22Rv1 (cell line): Measurements from ENCODE around the gene ATP12A.

Source experiments
- CTCF ChIP-seq: fragments of 450-650 bp; IDR thresholded peaks from 2 replicates; pipeline ENCODE4 v1.5.1; 2017; ENCODE audit warnings: mild to moderate bottlenecking
- ZFX ChIP-seq: fragments of 450-650 bp; IDR thresholded peaks from 2 replicates; pipeline ENCODE4 v1.6.1; 2017; ENCODE audit warnings: antibody characterized with exemption, borderline replicate concordance

- TF ChIP-seq CTCF (no peak), ZFX (no peak)
These were observed 43.0 kb downstream of the ATP12A start for GRCh38 chr13:24723206-24723605.
